Astrocyte of the hippocampus (primary cell): ENCODE measurements around the gene CXCL8.

Source experiments
- DNase-seq: peaks from one replicate; pipeline ENCODE4 v3.0.0; 2011; ENCODE audit warnings: low read depth, low spot score

CXCL8 gene

DNA sequence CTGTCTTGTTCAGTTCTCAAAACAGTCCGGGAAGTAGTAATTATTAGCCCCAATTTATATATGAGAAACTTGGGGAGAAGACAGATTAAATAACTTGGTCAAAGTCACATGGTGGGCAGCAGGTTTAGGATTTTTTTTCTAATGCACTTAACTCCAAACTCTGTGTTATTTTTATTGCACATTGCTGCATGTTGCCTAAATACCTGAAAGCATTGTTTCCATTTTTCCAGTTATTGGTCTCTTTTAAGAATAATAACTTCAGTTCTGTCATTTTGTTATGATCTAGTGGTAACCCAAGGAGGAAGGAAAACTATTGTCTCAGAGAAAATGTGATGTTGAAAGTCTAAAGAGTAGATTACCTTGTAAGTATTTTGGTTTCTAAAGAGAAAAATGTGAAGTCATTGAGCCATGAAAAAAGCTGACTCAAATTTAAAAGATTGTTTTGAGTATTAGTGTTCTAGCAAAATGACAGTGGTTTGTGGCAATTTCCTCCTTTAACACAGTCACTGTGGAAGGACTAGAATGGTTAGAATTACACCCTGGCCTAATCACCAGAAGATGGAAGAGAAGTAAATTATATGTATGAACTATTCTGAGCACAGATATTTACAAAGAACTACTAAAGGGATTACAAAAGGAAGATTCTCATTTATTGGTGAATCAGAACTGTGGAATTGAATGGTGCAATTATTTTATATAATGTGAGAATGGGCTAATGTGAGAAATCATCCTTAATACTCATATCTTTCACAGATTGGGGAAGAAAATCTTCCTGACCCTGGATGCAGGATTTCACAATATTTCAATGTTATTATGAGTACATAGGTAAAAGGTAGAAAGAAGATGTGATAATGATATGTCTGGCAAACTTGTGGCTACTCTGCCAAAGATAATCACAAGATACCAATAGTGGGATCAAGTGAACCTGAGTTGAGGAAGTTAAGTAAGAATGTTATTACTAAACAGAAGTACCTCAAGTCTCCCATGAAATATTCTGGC is 21.7 kb upstream of the CXCL8 start:
- peak; percentile 41 for DNase-seq

DNA sequence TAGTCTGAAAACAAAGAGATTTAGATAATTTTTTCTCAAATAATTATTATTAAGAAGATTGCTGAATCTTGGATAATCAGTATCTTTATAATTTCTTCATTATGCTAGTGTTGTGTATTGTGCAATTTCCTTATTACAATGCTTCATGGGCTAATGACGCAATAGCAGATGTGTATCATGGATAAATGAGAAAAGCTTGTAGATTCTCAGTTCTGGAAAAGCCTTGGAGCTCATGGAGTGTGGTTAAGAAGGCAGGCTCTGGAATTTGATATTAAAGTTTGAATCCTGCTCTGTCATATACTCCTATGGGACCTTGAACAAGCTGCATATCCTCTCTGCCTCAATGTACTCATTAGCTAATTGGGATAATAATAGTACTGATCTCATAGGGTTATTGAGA is 18.9 kb upstream of the CXCL8 start:
- DNase-seq = no peak

- no peak for DNase-seq
These were observed 18.5 kb upstream of the CXCL8 start for GRCh38 chr4:73721909-73722308.

GRCh38 chr4:73723023-73723422 is 17.3 kb upstream of the CXCL8 start:
- DNase-seq = no peak

GRCh38 chr4:73723928-73724327 is 16.4 kb upstream of the CXCL8 start:
- no peak for DNase-seq

DNA sequence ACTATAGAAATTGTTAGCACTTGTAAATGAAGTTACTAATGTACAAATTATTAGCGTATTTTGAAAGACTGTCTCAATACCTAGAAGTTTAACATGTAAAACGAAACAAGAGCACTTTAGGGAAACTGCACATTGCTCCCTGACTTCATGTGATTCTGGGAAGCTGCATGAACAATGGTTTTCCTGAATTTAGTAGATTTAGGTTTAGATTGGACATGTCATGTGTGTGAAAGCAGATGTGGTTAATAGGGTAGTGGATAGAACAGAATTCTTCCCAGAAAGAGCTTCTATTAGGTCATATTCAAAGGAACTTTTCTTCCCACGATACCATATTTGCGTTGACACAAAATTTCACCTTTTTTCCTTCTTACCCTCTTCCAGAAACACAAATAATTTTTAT is 14.9 kb upstream of the CXCL8 start:
- DNase-seq = no peak

- peak; percentile 93 for DNase-seq
These were observed 14.4 kb upstream of the CXCL8 start for GRCh38 chr4:73725985-73726384.

DNA sequence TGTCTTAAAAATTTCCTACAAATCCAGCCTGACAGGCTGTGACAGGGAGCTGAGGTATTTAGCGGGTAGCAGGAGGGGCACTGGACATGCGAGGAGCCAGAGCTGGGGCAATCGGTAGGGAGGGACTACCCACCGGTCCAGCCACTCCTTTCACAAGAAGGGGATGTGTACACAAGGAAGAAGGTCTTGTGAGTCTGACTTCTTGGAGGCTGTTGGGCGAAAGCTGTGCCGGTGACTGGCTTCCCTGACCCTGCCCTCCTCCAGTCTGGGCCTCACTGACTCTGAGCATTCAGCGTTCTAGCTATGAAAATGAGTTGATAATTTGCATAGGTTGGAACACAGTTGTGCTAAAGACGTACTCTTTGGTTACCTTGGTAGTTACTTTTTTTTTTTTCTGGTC is 12.7 kb upstream of the CXCL8 start:
- DNase-seq = no peak

- DNase-seq = no peak
These were observed 12.2 kb upstream of the CXCL8 start for GRCh38 chr4:73728091-73728741.

DNA sequence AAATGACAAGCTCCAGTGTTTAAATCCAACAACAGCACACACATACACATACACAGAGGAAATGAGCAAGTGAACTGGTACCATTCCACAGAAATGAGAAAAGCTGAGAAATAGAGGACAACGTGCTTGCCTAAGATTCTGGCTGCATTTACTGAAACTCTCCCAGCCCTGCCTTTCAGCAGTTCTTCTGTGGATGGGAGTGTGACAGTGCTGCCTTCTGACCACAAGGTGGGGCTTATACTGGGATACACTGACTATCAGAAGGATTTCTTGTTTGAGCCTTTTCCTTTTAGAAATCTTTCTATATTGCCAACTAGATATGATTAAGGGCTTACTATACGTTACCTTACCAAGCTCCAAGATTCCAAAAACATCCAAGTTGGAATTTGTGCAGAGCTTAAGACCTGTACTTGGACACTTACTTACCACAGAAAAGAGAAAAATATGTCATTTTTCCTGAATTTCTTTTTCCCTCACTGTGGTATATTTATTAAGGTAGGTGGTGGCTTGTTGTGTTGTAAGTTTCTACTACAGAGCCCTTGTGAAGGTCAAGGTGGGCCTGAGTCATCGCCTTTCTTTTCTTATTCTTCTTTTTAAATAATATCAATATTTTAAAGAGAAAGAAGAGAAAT is 10.7 kb upstream of the CXCL8 start:
- DNase-seq = peak; percentile 82

DNA sequence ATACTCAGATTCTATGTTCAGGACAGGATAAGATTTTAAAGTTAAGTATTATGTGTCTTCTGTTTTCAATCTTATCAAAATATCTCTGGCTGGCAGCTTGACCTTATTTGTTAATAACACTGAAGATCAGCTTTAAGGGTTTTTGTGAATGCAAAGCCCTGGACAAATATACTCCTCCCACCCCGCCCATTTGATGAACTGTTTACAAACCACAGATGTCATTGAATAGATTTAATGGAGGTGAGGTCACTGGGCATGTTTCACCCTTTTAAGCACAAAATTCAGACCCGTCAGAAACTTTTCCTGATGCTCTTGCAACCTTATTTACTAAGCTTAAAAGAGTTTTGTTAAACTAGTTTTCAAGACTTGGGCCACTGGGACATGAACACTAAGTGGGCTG is 10.1 kb upstream of the CXCL8 start:
- DNase-seq = no peak

DNA sequence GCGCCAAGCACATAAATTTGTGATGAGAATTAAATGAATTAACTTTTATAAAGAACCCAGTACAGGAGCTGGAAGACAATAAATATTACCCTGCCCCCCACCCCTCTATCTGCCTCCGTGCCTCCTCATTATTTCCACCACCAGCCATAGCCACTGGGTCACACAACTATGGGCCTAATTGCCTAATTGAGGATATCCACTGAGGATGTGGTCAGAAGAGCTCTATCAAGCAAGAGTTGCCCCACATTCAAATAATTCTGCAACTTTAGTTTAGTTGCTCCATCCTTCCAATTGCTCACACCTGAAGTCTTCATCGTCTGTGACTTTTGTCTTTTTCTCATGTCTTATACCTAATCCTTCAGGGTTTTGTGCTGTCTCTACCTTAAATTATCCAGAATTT is 9.5 kb upstream of the CXCL8 start:
- no peak for DNase-seq

DNA sequence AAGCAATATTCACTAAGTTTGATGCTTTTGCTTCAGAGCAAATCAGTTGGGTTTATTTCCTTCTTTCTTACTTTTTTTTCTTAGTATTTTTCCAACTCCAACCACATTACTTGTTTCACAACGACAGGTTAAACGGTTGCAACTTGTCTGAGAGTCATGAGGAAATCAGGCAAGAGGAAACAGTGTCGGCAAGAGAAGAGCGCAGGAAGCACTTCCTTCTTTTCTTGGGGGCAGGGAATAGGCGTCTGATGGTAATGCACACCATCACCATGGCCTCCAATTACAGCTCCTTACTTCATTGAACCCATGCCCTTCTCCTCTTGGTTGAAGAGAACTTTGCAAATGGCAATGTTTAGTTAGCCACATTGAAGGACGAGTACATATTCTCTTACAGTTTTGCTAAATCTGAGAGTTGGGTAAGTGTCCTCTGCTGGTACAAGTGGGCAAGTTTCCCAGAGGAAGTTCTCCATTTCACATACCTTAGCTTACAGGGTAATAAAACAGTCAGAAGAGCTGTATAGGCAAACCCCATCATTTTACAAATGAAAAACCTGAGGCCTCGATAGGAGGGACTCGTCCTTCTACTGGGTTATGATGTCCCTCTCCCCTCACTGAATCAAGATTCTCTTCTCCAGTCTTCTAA is 8.3 kb upstream of the CXCL8 start:
- DNase-seq = no peak

DNA sequence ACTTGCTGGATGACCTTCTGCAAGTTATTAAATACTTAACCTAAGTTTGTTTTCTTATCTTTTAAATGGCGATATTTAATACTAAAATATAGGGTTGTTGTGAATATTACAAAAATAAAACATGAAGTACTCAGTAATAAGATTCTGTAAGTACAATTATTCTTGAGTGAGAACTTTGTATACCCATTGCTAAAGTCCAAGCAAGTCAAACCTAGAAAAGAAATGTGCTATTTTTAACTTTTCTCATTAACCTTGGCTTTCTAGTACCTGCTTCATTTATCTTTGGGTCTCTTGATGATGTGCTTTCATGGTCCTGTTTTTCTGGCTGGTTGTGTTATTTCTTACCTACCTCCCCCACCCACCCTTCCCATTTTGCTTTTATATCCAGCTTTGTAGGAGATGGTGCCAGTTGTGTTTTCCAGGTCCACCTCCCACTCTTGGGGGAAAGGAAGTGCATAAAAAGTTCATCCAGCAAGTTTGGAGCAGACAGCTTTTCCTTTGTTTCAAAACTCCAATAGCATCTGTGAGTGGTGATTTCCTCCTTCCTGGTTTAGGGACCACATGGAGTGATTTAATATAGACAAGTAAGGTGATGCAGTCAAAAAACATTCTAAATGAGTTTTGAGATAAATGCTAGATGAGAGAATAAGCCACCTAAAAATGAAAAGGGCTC is 7.5 kb upstream of the CXCL8 start:
- DNase-seq = no peak

DNA sequence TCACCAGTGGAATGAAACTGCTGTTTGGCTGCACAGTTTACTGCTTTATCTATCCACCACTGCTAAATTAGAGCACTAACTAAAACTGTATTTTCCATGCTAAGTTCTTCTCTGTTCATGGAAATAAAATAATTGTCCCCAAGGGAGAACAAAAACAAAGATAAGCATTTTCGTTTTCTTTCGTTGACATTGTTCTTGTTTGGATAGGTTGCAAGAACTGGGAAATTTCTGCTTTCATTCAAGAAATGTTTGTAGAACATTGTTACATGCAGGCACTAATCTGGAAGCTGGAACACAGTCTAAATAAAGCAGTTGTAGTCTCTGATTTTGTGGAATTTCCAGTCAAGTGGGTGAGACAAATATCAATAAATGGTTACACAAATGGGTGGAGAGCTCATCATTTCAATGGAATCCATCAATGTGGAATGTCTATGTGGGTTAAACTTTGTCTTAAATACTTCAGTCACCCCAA is 5.8 kb upstream of the CXCL8 start:
- DNase-seq = no peak

DNA sequence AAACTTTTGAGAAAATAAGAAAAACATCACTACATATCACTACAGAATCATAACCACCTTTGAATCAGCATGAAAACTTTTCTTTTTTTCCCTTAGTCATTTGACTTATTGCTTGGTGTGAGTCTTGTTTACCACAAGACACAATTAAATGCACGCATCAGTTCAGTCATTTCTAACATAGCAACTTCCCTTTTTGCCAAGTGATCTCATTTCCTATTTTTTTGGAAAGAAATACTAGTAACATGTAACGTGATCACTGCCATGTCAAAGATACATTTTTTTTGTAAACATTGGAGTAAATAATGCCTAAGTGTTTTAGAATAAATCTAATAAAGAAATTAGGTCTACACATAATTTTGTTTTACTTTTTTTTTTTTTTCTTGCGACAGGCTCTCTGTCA is 5.1 kb upstream of the CXCL8 start:
- DNase-seq = no peak

DNA sequence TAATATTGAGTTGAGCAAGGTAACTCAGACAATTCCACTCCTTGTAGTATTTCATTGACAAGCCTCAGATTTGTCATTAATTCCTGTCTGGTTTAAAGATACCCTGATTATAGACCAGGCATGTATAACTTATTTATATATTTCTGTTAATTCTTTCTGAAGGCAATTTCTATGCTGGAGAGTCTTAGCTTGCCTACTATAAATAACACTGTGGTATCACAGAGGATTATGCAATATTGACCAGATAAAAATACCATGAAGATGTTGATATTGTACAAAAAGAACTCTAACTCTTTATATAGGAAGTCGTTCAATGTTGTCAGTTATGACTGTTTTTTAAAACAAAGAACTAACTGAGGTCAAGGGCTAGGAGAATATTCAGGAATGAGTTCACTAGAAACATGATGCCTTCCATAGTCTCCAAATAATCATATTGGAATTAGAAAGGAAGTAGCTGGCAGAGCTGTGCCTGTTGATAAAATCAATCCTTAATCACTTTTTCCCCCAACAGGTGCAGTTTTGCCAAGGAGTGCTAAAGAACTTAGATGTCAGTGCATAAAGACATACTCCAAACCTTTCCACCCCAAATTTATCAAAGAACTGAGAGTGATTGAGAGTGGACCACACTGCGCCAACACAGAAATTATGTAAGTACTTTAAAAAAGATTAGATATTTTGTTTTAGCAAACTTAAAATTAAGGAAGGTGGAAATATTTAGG is 821 bp downstream of the CXCL8 start:
- no peak for DNase-seq

DNA sequence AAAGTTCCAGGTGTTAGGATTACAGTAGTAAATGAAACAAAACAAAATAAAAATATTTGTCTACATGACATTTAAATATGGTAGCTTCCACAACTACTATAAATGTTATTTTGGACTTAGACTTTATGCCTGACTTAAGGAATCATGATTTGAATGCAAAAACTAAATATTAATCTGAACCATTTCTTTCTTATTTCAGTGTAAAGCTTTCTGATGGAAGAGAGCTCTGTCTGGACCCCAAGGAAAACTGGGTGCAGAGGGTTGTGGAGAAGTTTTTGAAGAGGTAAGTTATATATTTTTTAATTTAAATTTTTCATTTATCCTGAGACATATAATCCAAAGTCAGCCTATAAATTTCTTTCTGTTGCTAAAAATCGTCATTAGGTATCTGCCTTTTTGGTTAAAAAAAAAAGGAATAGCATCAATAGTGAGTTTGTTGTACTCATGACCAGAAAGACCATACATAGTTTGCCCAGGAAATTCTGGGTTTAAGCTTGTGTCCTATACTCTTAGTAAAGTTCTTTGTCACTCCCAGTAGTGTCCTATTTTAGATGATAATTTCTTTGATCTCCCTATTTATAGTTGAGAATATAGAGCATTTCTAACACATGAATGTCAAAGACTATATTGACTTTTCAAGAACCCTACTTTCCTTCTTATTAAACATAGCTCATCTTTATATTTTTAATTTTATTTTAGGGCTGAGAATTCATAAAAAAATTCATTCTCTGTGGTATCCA is 1.6 kb downstream of the CXCL8 start:
- DNase-seq = no peak

GRCh38 chr4:73742490-73743160 is 2.3 kb downstream of the CXCL8 start:
- no peak for DNase-seq
